Coronary artery (tissue), 2 donors: ENCODE measurements around the gene MRPL11.
"Not testable (repeated sequence)": the region's sequence is repeated elsewhere in the genome, so short reads cannot be mapped to it uniquely, and the experiment has no call there.

Experiments
- DNase-seq: peaks from one replicate; pipeline ENCODE4 v3.0.0-alpha.2; 2017; ENCODE audit warnings: low spot score
- H3K27ac ChIP-seq, 2 donors: fragments of 200-600 bp; sonication (generic); one replicate each; pipeline ENCODE4 v1.5.1; 2016 to 2019
- H3K4me3 ChIP-seq: fragments of 200-600 bp; sonication (generic); 2 replicates; pipeline ENCODE4 v1.5.1; 2016; ENCODE audit warnings: mild to moderate bottlenecking, moderate library complexity
- TF ChIP-seq, protein P1 (sequence below): fragments of 200-600 bp; sonication (generic); IDR thresholded peaks from one replicate; pipeline ENCODE4 v1.5.1; 2019; ENCODE audit warnings: antibody characterized with exemption

Gene MRPL11

DNA sequence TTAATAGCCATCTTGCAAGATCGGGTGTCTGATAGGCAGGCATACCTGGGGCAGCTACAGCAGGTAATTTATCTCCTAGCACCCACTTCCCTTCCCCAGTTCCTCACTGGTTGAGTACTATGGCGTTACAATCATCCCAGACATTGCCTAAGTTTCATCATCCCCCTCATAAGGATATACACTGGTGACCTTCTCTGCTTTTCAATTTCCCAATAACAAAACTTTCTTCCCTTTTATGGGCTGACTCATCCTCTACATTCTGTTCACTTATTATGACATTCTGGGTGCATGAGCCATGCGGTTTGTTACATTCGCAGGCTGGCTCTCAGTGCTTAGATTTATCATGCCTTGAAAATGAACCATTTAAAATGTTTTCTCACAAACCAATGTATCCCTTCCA, 5.0 kb upstream of the MRPL11 start:
- TF ChIP-seq, protein P1, sequence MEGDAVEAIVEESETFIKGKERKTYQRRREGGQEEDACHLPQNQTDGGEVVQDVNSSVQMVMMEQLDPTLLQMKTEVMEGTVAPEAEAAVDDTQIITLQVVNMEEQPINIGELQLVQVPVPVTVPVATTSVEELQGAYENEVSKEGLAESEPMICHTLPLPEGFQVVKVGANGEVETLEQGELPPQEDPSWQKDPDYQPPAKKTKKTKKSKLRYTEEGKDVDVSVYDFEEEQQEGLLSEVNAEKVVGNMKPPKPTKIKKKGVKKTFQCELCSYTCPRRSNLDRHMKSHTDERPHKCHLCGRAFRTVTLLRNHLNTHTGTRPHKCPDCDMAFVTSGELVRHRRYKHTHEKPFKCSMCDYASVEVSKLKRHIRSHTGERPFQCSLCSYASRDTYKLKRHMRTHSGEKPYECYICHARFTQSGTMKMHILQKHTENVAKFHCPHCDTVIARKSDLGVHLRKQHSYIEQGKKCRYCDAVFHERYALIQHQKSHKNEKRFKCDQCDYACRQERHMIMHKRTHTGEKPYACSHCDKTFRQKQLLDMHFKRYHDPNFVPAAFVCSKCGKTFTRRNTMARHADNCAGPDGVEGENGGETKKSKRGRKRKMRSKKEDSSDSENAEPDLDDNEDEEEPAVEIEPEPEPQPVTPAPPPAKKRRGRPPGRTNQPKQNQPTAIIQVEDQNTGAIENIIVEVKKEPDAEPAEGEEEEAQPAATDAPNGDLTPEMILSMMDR, result no peak
- no peak overlapping the region for H3K27ac ChIP-seq
- DNase-seq, result no peak
- H3K4me3 ChIP-seq, result no peak overlapping the region

DNA sequence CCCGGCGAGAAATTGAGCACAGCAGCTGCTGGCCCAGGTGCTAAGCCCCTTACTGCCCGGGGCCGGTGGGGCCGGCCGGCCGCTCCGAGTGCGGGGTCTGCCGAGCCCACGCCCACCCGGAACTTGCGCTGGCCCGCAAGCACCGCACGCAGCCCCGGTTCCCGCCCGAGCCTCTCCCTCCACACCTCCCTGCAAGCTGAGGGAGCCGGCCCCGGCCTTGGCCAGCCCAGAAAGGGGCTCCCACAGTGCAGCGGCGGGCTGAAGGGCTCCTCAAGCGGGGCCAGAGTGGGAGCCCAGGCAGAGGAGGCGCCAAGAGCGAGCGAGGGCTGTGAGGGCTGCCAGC, 2.3 kb upstream of the MRPL11 start:
- not testable (repeated sequence) for DNase-seq, H3K4me3 ChIP-seq, H3K27ac ChIP-seq

DNA sequence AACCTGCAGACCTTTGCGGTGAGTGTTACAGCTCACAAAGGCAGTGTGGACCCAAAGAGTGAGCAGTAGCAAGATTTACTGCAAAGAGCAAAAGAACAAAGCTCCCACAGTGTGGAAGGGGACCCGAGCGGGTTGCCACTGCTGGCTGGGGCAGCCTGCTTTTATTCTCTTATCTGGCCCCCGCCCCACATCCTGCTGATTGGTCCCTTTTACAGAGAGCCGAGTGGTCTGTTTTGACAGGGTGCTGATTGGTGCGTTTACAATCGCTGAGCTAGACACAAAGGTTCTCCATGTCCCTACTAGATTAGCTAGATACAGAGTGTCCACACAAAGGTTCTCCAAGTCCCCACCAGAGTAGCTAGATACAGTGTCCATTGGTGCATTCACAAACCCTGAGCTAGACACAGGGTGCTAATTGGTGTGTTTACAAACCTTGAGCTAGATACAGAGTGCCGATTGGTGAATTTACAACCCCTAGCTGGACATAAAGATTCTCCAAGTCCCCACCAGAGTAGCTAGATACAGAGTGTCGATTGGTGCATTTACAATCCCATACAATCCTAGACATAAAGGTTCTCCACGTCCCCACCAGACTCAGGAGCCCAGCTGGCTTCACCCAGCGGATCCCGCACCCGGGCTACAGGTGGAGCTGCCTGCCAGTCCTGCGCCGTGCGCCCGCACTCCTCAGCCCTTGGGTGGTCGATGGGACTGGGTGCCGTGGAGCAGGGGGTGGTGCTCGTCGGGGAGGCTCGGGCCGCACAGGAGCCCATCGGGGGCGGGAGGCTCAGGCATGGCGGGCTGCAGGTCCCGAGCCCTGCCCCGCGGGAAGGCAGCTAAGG, 1.7 kb upstream of the MRPL11 start:
- not testable (repeated sequence) for H3K4me3 ChIP-seq, H3K27ac ChIP-seq, DNase-seq

DNA sequence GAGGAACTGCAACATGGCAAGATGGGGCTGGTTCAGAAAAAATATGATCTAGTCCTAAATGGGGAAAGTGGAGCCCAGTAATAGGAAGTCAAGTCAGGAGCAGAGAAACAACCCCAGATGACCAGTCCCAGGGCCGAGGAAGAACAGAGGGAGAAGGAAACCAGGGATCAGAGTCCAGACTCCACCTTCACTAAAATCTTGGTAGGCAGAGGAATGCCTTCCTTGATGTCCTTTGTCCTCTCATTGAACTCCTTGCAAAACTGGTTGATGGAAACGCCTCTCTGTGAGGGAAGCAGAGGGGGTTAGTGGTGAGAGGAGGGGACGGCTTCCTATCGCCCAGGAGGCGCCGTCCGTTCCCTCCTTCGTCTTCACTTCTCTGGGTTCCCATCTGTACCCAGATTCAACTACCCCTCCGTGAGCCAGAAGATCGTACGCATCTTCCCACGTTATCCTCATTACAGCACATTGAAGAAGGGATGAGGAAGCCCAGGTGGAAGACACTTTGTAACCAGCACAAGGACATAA, 607 bp downstream of the MRPL11 start:
- no peak for DNase-seq
- TF ChIP-seq, protein P1, result no peak
- Histone ChIP-seq H3K27ac (peak overlapping the region; percentile 76 to 80), H3K4me3 (peak overlapping the region; percentile 80)

DNA sequence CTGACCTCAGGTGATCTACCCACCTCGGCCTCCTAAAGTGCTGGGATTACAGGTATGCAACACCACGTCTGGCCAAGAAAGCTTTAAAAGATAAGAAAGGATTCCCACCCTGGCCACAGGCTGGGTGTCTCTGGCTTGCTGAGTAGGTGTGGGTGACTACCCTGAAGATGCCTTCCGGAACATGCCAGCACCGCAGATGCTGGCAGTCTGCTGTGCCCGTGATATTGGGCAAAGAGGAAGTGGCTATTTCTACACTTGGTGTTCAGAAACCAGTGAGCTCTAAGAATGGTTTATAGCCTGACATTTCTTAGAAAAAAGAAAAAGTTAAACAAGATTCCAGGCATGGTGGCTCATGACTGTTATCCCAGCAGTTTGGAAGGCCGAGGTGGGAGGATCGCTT, 6.1 kb downstream of the MRPL11 start:
- no peak for DNase-seq
- TF ChIP-seq, protein P1, result no peak
- H3K4me3 ChIP-seq, result no peak overlapping the region
- H3K27ac ChIP-seq, result no peak overlapping the region

DNA sequence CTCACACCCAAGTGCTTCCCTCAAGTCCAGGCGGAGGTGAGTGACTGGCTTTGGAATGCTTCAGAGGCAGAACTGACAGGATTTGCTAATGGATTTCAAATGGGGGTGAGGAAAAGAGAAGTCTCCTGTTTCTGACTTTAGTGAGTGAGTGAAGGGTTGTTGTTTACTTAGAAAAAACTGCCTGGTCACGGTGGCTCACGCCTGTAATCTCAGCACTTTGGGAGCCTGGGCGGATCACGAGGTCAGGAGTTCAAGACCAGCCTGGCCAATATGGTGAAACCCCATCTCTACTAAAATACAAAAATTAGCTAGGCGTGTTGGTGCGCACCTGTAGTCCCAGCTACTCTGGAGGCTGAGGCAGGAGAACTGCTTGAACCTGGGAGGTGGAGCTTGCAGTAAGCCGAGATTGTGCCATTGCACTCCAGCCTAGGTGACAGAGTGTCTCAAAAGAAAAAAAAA, 6.7 kb downstream of the MRPL11 start:
- H3K4me3 ChIP-seq, H3K27ac ChIP-seq, DNase-seq: not testable (repeated sequence)

DNA sequence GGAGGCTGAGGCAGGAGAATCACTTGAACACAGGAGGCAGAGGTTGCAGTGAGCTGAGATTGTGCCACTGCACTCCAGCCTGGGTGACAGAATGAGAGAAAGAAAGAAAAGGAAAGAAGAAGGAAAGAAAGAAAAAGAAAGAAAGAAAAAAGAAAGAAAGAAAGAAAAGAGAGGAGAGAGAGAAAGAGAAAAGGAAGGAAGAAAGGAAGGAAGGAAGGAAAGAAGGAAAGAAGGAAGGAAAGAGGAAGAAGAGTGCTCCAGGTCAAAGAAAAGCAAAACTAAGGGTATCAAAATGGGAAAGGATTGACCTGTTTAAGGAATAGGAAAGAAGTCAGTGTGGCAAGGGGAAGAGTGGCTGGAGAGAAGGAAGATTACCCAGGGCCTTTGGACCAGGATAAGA, 7.4 kb downstream of the MRPL11 start:
- not testable (repeated sequence) for H3K27ac ChIP-seq, DNase-seq, H3K4me3 ChIP-seq

DNA sequence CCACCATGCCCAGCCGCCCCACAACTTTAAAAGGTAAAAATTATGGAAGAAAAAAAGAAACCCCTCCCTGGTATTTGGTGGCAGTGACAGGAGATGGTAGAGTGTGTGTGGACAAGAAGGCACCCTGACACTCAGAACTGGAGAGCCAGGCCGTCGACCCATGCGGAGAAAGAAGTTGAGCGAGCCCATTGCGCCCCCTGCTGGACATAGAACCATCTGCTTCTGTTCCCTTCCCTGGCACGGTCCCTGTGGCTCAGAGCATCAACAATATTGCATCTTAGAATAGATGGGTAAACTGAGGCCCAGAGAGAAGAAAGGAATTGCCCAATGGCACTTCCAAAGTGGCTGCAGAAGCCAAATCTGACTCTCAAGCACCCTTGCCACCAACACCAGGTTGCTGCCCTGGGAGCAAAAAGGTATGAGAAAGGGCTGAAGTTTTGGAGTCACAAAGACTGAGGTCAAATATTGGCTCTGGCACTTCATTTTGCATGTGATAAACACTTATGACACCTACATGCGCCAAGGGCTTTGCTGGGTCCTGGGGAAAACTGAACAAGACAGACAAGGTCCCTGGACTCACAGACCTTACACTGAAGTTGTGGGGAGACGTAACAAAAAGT, 8.6 kb downstream of the MRPL11 start:
- TF ChIP-seq, protein P1, result peak; percentile 68
- DNase-seq, result peak; percentile 80
- no peak overlapping the region for H3K4me3 ChIP-seq
- no peak overlapping the region for H3K27ac ChIP-seq

DNA sequence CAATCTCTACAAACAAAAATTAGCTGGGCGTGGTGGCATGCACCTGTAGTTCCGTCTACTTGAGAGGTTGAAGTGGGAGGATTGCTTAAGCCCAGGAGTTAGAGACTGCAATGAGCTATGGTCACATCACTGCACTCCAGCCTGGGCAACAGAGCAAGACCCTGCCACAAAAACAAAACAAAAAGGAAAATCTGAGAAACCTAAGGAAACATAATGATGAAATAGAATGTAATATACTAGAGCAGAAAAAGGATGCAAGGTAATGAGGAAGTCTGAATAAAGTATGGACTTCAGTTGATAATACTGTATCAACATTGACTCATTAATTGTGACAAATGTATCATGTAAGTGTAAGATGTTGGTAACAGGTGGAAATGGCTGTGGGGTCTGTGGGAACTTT, 9.7 kb downstream of the MRPL11 start:
- TF ChIP-seq, protein P1, result no peak
- Histone ChIP-seq H3K27ac (no peak overlapping the region), H3K4me3 (no peak overlapping the region)
- DNase-seq, result no peak
